Osteoblast (primary cell): ENCODE data around the gene TXNDC5. TPM values are rescaled to one million over a fixed set of nuclear protein-coding genes. Genes with fewer than 3 reads are reported as not detected.

Source experiments
- DNase-seq: peaks from one replicate; pipeline ENCODE4 v3.0.0; 2011; ENCODE audit warnings: low spot score, mixed read lengths; ENCODE audit not compliant: insufficient read length; ENCODE audit errors: missing footprints
- H2AFZ ChIP-seq: 2 replicates; pipeline ENCODE4 v1.6.0; 2011; ENCODE audit warnings: mild to moderate bottlenecking, low read length
- H3K27ac ChIP-seq: 2 replicates; pipeline ENCODE4 v1.5.1; 2011; ENCODE audit warnings: mild to moderate bottlenecking, low read depth, low read length, moderate library complexity
- H3K27me3 ChIP-seq: 2 replicates; pipeline ENCODE4 v1.6.0; 2012; ENCODE audit warnings: mild to moderate bottlenecking, control low read depth, inconsistent platforms, low read length, moderate library complexity; ENCODE audit not compliant: insufficient read depth
- H3K36me3 ChIP-seq: 2 replicates; pipeline ENCODE4 v1.5.1; 2011; ENCODE audit warnings: mild to moderate bottlenecking, low read length, control low read depth, moderate library complexity; ENCODE audit not compliant: insufficient read depth
- H3K4me1 ChIP-seq: 2 replicates; pipeline ENCODE4 v1.5.1; 2011; ENCODE audit warnings: mild to moderate bottlenecking, low read length, control low read depth, moderate library complexity; ENCODE audit not compliant: insufficient read depth
- H3K4me2 ChIP-seq: 2 replicates; pipeline ENCODE4 v1.6.0; 2011; ENCODE audit warnings: mild to moderate bottlenecking, low read length; ENCODE audit not compliant: insufficient read depth
- H3K4me3 ChIP-seq: fragments of 200-600 bp; sonication (generic); 3 replicates; pipeline ENCODE4 v1.5.1; 2012; ENCODE audit warnings: mild to moderate bottlenecking, low read length, inconsistent platforms; ENCODE audit not compliant: insufficient read depth
- H3K79me2 ChIP-seq: 2 replicates; pipeline ENCODE4 v1.6.0; 2012; ENCODE audit warnings: mild to moderate bottlenecking, low read length, control low read depth, inconsistent platforms; ENCODE audit not compliant: insufficient read depth
- H3K9me3 ChIP-seq: 2 replicates; pipeline ENCODE4 v1.5.1; 2011; ENCODE audit warnings: low read depth, low read length, control low read depth
- H4K20me1 ChIP-seq: 2 replicates; pipeline ENCODE4 v1.6.0; 2012; ENCODE audit warnings: mild to moderate bottlenecking, low read length, control low read depth; ENCODE audit not compliant: insufficient read depth
- total RNA-seq: library from RNA; depleted of rRNA; stranded (reverse); fragments of >200 nt; gene quantifications from 2 replicates; pipeline ENCODE4 v1.2.3, GENCODE V29; 2012
- TF ChIP-seq, protein P1 (sequence below): IDR thresholded peaks from 2 replicates; pipeline ENCODE4 v1.5.1; 2011; ENCODE audit warnings: mild to moderate bottlenecking, low read depth, low read length, moderate library complexity; ENCODE audit errors: extremely low read depth

Gene TXNDC5
- total RNA-seq, 1 donor = 344 TPM

DNA sequence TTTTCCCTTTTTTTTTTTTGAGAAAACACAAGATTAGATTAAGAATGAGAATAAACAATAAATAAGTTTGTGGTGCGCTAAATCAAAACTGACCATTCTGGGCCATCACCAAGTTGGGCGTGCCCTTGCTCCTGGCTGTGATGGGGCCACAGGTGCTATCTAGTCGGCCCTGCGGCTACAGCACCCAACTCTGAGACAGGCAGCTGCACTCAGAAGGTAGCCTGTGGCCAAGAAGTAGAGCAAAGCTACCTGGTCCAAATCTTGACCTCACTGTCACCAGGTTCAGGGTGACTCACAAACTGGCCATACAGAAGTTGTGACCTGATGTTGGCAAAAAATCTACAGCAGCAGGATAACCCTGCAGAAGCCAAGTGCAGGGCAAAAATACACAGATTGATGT, 3.4 kb downstream of the TXNDC5 start:
- TF ChIP-seq, protein P1, sequence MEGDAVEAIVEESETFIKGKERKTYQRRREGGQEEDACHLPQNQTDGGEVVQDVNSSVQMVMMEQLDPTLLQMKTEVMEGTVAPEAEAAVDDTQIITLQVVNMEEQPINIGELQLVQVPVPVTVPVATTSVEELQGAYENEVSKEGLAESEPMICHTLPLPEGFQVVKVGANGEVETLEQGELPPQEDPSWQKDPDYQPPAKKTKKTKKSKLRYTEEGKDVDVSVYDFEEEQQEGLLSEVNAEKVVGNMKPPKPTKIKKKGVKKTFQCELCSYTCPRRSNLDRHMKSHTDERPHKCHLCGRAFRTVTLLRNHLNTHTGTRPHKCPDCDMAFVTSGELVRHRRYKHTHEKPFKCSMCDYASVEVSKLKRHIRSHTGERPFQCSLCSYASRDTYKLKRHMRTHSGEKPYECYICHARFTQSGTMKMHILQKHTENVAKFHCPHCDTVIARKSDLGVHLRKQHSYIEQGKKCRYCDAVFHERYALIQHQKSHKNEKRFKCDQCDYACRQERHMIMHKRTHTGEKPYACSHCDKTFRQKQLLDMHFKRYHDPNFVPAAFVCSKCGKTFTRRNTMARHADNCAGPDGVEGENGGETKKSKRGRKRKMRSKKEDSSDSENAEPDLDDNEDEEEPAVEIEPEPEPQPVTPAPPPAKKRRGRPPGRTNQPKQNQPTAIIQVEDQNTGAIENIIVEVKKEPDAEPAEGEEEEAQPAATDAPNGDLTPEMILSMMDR = no peak
- no peaks in the 10 kb centered on the region for H3K27me3 ChIP-seq
- H3K27ac ChIP-seq = no peak overlapping the region
- no peak overlapping the region for H3K4me3 ChIP-seq
- no peak overlapping the region for H2AFZ ChIP-seq
- peaks cover 28% of the 10 kb centered on the region for H3K36me3 ChIP-seq
- H3K4me1 ChIP-seq = peaks cover 14% of the 10 kb centered on the region
- H4K20me1 ChIP-seq = peaks cover 58% of the 10 kb centered on the region
- peaks cover 75% of the 10 kb centered on the region for H3K79me2 ChIP-seq
- DNase-seq = no peak
- H3K4me2 ChIP-seq = no peak overlapping the region
- H3K9me3 ChIP-seq = no peaks in the 10 kb centered on the region

DNA sequence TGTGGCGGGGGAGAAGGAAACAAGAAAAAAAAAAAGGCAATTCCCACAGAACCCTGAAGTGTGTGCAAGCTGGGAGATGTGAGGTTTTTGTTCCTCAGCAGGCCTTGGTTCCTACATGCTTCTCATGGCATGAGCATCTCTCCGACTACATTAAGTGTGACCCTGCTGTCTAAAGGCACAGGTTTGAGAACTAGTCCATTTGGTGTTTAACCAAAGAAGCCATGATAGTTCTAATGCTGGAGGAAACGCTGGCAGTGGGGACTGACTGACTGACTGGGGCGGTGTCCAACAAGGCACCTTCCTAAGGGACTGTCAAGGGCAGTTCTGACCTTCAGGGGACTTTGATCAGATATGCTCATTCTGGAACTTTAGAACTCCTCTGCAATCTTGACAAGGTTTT, 3.8 kb downstream of the TXNDC5 start:
- Histone ChIP-seq H3K9me3 (no peaks in the 10 kb centered on the region), H3K36me3 (peaks cover 33% of the 10 kb centered on the region), H4K20me1 (peaks cover 62% of the 10 kb centered on the region), H3K4me1 (peaks cover 14% of the 10 kb centered on the region), H3K27me3 (no peaks in the 10 kb centered on the region), H2AFZ (no peak overlapping the region), H3K4me2 (no peak overlapping the region), H3K79me2 (peaks cover 79% of the 10 kb centered on the region), H3K4me3 (no peak overlapping the region), H3K27ac (no peak overlapping the region)
- no peak for DNase-seq
- TF ChIP-seq, protein P1 = no peak

DNA sequence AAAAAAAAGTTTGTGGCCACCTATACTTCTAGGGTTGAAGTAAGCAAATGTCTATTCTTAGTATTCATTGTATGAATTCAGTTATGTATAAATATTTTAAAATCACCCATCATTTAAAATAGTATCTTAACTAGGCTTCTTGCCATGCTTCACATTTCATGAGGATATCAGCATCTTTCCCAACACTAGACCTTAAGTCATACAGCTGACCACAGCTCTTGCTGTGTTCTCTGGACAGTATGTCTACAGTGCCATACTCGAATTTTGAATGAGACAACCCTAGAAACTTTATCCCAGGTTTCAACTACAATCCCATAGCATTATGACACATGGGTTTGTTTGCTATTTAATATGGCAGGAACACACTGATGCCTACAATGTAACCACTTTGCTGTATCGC, 5.2 kb downstream of the TXNDC5 start:
- peak; percentile 81 for DNase-seq
- Histone ChIP-seq H3K9me3 (no peaks in the 10 kb centered on the region), H3K4me3 (no peak overlapping the region), H2AFZ (no peak overlapping the region), H3K27me3 (no peaks in the 10 kb centered on the region), H3K27ac (no peak overlapping the region), H3K79me2 (peaks cover 92% of the 10 kb centered on the region), H4K20me1 (peaks cover 72% of the 10 kb centered on the region), H3K36me3 (peaks cover 46% of the 10 kb centered on the region), H3K4me1 (peaks cover 10% of the 10 kb centered on the region), H3K4me2 (no peak overlapping the region)
- TF ChIP-seq, protein P1 = no peak

DNA sequence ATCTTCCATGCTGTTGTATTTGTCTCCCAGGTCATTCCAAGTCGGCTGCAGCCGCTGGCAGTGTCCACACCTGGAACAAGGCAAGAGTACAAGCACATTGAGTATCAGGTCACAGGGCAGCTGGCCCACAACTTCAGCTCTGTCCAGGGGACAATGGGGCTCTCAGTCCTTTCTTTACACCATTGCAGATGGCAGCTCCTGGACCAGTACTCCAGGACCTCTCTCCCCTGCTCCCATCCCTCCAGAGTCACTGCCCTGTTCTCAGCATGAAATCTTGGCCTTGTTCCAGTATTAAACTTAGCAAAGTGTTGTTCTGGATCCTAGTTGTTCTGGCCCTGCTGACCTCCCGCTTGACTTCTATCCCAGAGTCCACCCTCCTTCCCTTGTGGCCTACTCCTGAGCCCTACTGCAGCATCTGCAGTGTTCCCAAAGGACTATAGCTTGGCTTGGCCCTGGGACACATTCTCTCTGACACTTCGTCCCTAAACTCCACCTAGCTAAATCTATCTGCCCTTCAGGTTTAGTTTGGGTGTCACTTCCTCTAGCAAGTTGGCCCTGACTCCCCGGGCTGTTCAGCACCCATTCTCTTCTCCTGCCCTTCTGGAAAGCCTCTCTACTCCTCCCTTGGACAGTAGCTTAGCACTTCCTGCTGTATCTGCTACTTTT, 5.8 kb downstream of the TXNDC5 start:
- peaks cover 10% of the 10 kb centered on the region for H3K4me1 ChIP-seq
- H3K9me3 ChIP-seq = no peaks in the 10 kb centered on the region
- TF ChIP-seq, protein P1 = no peak
- peaks cover 52% of the 10 kb centered on the region for H3K36me3 ChIP-seq
- peak overlapping the region; percentile 29 for H3K27ac ChIP-seq
- H3K79me2 ChIP-seq = peaks cover 92% of the 10 kb centered on the region
- no peaks in the 10 kb centered on the region for H3K27me3 ChIP-seq
- DNase-seq = no peak
- H3K4me2 ChIP-seq = no peak overlapping the region
- H4K20me1 ChIP-seq = peaks cover 76% of the 10 kb centered on the region
- no peak overlapping the region for H3K4me3 ChIP-seq
- no peak overlapping the region for H2AFZ ChIP-seq
